Astrocyte (in vitro differentiated cells and primary cell): ENCODE measurements around the gene JOSD2. TPM values are rescaled to one million over a fixed set of nuclear protein-coding genes. Genes with fewer than 3 reads are reported as not detected.

Source experiments
- DNase-seq: peaks from one replicate; pipeline ENCODE4 v3.0.0-alpha.2; 2010; ENCODE audit warnings: low read depth
- FAIRE-seq: peaks from 2 replicates; lab custom pipeline; 2011; peaks lifted over from hg19 to GRCh38; lab: Jason Lieb, UNC
- H2AFZ ChIP-seq: 2 replicates; pipeline ENCODE4 v1.6.0; 2012; ENCODE audit warnings: low read depth, low read length, inconsistent platforms
- H3K27ac ChIP-seq: 2 replicates; pipeline ENCODE4 v1.5.1; 2011; ENCODE audit warnings: low read depth, low read length, inconsistent platforms
- H3K27me3 ChIP-seq: 2 replicates; pipeline ENCODE4 v1.6.0; 2011; ENCODE audit warnings: low read length, inconsistent platforms; ENCODE audit not compliant: insufficient read depth
- H3K36me3 ChIP-seq: 2 replicates; pipeline ENCODE4 v1.5.1; 2011; ENCODE audit warnings: low read length, inconsistent platforms; ENCODE audit not compliant: insufficient read depth
- H3K4me1 ChIP-seq: 2 replicates; pipeline ENCODE4 v1.5.1; 2011; ENCODE audit warnings: low read length, inconsistent platforms; ENCODE audit not compliant: insufficient read depth
- H3K4me2 ChIP-seq: 2 replicates; pipeline ENCODE4 v1.6.0; 2012; ENCODE audit warnings: low read length, inconsistent platforms
- H3K4me3 ChIP-seq: 2 replicates; pipeline ENCODE4 v1.5.1; 2011; ENCODE audit warnings: low read depth, mild to moderate bottlenecking, low read length, inconsistent platforms; ENCODE audit not compliant: insufficient read depth
- H3K79me2 ChIP-seq: 2 replicates; pipeline ENCODE4 v1.6.0; 2012; ENCODE audit warnings: mild to moderate bottlenecking, low read length, inconsistent platforms; ENCODE audit not compliant: insufficient read depth
- H3K9ac ChIP-seq: 2 replicates; pipeline ENCODE4 v1.6.0; 2012; ENCODE audit warnings: mild to moderate bottlenecking, low read length, inconsistent platforms
- H3K9me3 ChIP-seq: 2 replicates; pipeline ENCODE4 v1.5.1; 2012; ENCODE audit warnings: low read depth, mild to moderate bottlenecking, low read length, inconsistent platforms; ENCODE audit not compliant: insufficient read depth
- H4K20me1 ChIP-seq: 2 replicates; pipeline ENCODE4 v1.6.0; 2012; ENCODE audit warnings: low read length, inconsistent platforms; ENCODE audit not compliant: insufficient read depth
- H3K27ac Mint-ChIP-seq: one replicate; pipeline ENCODE4 v1.8.0; 2021; ENCODE audit warnings: mild to moderate bottlenecking, mixed read lengths; ENCODE audit not compliant: unreplicated experiment
- H3K27me3 Mint-ChIP-seq: one replicate; pipeline ENCODE4 v1.8.0; 2021; ENCODE audit warnings: low read depth, mixed read lengths; ENCODE audit not compliant: unreplicated experiment
- H3K36me3 Mint-ChIP-seq: one replicate; pipeline ENCODE4 v1.8.0; 2021; ENCODE audit warnings: low read depth, mixed read lengths; ENCODE audit not compliant: unreplicated experiment
- H3K4me1 Mint-ChIP-seq: one replicate; pipeline ENCODE4 v1.8.0; 2021; ENCODE audit warnings: low read depth, mixed read lengths; ENCODE audit not compliant: unreplicated experiment
- H3K4me3 Mint-ChIP-seq: one replicate; pipeline ENCODE4 v1.8.0; 2021; ENCODE audit warnings: mild to moderate bottlenecking, moderate library complexity, mixed read lengths; ENCODE audit not compliant: unreplicated experiment
- H3K9me3 Mint-ChIP-seq: one replicate; pipeline ENCODE4 v1.8.0; 2021; ENCODE audit warnings: mild to moderate bottlenecking, mixed read lengths; ENCODE audit not compliant: unreplicated experiment
- CTCF ChIP-seq: IDR thresholded peaks from 2 replicates; pipeline ENCODE4 v1.5.1; 2011; ENCODE audit warnings: low read depth, mild to moderate bottlenecking, inconsistent platforms, low read length, moderate library complexity; ENCODE audit not compliant: insufficient read depth
- EZH2 ChIP-seq: IDR thresholded peaks from 2 replicates; pipeline ENCODE4 v1.6.1; 2012; ENCODE audit warnings: mild to moderate bottlenecking, low read length, inconsistent platforms; ENCODE audit not compliant: insufficient read depth
- total RNA-seq: library from RNA; stranded (reverse); gene quantifications from 2 replicates; pipeline ENCODE4 v1.2.1, GENCODE V29; 2021

JOSD2 gene
- total RNA-seq, 1 donor from 2014 or later: not detected

- no peak overlapping the region for H3K4me3 Mint-ChIP-seq
- no peaks in the 10 kb centered on the region for H3K27me3 Mint-ChIP-seq
- Histone ChIP-seq H3K9ac (no peak overlapping the region), H4K20me1 (no peaks in the 10 kb centered on the region), H3K4me2 (no peak overlapping the region), H3K4me1 (no peaks in the 10 kb centered on the region), H3K27me3 (peaks cover 3% of the 10 kb centered on the region), H2AFZ (no peak overlapping the region), H3K9me3 (no peaks in the 10 kb centered on the region), H3K27ac (no peak overlapping the region), H3K79me2 (no peaks in the 10 kb centered on the region), H3K36me3 (no peaks in the 10 kb centered on the region), H3K4me3 (no peak overlapping the region)
- no peak for FAIRE-seq
- H3K36me3 Mint-ChIP-seq: no peaks in the 10 kb centered on the region
- peaks cover 26% of the 10 kb centered on the region for H3K9me3 Mint-ChIP-seq
- TF ChIP-seq EZH2 (no peak), CTCF (no peak)
- no peak overlapping the region for H3K27ac Mint-ChIP-seq
- no peak for DNase-seq
- no peaks in the 10 kb centered on the region for H3K4me1 Mint-ChIP-seq
These were observed 37.4 kb upstream of the JOSD2 start for GRCh38 chr19:50548191-50549058.

GRCh38 chr19:50547385-50548190 is 36.6 kb upstream of the JOSD2 start:
- H3K79me2 ChIP-seq: no peaks in the 10 kb centered on the region
- Mint-ChIP-seq H3K36me3 (no peaks in the 10 kb centered on the region), H3K4me3 (no peak overlapping the region), H3K27me3 (no peaks in the 10 kb centered on the region), H3K9me3 (peaks cover 20% of the 10 kb centered on the region), H3K4me1 (no peaks in the 10 kb centered on the region), H3K27ac (no peak overlapping the region)
- no peaks in the 10 kb centered on the region for H3K4me1 ChIP-seq
- no peak for TF ChIP-seq CTCF
- TF ChIP-seq EZH2: no peak
- no peaks in the 10 kb centered on the region for H3K9me3 ChIP-seq
- H3K4me2 ChIP-seq: no peak overlapping the region
- H3K36me3 ChIP-seq: no peaks in the 10 kb centered on the region
- FAIRE-seq (no peak), DNase-seq (no peak)
- H3K9ac ChIP-seq: no peak overlapping the region
- H3K27me3 ChIP-seq: peaks cover 3% of the 10 kb centered on the region
- H3K27ac ChIP-seq: no peak overlapping the region
- H3K4me3 ChIP-seq: no peak overlapping the region
- no peaks in the 10 kb centered on the region for H4K20me1 ChIP-seq
- no peak overlapping the region for H2AFZ ChIP-seq
